Erythroblast (primary cell): ENCODE data around the gene ZNF691.
"Not testable (repeated sequence)": the region's sequence is repeated elsewhere in the genome, so short reads cannot be mapped to it uniquely, and the experiment has no call there.

Experiments used
- DNase-seq, 2 experiments: peaks; one replicate each; lab custom pipeline; 2025; lab: John Stamatoyannopoulos, UW
- GATA1 ChIP-seq: IDR thresholded peaks from 2 replicates; pipeline ENCODE4 v1.6.1; 2011; ENCODE audit warnings: low read depth, mild to moderate bottlenecking, control low read depth, low read length, moderate library complexity
- POLR2A ChIP-seq: IDR thresholded peaks from 2 replicates; pipeline ENCODE4 v1.6.1; 2011; ENCODE audit warnings: mild to moderate bottlenecking, low read length

ZNF691 gene

DNA sequence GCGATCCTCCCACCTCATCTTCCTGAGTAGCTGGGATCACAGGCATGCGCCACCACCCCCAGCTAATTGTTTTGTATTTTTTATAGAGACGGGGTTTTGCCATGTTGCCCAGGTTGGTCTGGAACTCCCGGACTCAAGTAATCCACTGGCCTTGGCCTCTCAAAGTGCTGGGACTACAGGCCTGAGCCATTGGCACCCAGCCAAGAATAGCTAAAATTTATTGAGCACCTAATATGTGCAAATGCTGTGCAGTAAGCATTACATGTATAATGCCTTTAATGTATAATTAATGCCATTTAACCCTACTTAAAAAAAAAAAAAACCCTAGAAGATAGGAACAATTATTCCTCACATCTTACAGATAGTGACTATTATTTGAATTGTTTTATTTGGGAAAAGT, 42.9 kb downstream of the ZNF691 start:
- no peak for DNase-seq
- TF ChIP-seq GATA1 (no peak), POLR2A (no peak)

DNA sequence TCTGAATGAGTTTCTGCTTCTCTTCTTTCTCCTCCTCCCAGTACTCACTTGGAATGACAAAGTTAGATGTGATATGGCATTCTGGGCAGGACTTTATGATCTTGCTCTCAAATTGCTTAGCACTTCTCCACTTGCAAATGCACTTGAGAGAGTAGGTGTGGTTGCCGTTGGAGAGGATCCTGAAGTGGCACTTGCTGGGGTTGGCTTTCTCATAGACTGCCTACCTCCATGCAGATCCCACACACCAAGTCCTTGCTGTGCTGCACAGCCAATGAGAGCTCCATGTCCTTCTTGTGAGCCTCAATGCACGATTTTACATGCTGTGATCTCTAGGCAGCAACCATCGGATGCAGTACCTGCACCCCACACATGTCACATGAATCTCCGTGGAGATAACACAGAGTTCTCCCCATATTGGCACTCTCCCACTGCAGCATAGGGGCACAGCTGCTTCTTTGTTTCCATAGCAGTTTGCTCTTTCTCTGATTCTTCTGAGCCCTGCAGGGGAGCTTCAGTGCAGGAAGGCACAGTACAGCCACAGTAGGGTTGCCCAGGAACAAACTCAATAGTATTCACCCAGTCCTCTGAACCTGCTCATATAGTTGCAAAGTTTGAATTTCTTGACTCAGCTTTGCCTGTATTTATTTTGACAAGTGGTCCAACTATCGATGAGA, 45.2 kb downstream of the ZNF691 start:
- no peak for TF ChIP-seq GATA1
- no peak for TF ChIP-seq POLR2A
- no peak for DNase-seq

DNA sequence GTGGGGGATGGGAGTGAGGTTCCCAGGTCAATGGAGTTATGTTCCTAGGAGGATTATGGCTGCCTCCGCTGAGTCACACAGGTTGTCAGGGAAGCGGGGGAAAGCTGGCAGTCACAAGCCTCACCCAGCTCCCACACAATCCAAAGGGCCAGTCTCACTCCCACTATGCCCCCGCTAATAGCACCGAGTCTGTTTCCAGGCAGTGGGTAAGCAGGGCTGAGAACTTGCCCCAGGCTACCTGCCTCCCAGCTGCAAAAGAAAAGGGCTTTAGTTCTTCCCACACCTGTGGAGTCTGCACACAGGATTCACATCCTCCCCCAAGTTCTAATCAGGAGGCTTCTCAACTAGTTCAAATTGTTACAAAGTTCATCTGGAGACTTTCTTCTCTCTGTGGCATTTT, 53.5 kb downstream of the ZNF691 start:
- DNase-seq, result not testable (repeated sequence)
